ENCODE results near the gene CPT2.

CPT2 gene

GRCh38 chr1:53198241-53198651 is 1.6 kb downstream of the CPT2 start:
- Histone ChIP-seq H3K4me1 (ENCODE audit: control insufficient read depth, insufficient read depth, low read length) (peaks cover 4% of the 10 kb centered on the region; the same call in 1 of the 2 replicates), H3K4me3 (ENCODE audit: low read depth, low read length) (no peak overlapping the region), H3K9me3 (ENCODE audit: control insufficient read depth, insufficient read depth, low read depth, low read length) (no peaks in the 10 kb centered on the region), H3K27ac (ENCODE audit: extremely low read depth, low read depth, low read length) (no peak overlapping the region), H3K36me3 (ENCODE audit: control insufficient read depth in 2 of 2, insufficient read depth in 1 of 2, low read length in 2 of 2) (peaks cover 0 to 35% of the 10 kb centered on the region in 2 experiments; a peak in 1 of 3 replicates)
- ChIA-PET CTCF (interaction anchor here (1.7 kb wide), 1 partner anchor 13 kb away, joined by 4 read pairs; no protein-coding TSS in a partner anchor), POLR2A (no interaction called here)
- TF ChIP-seq HOXD13 (CRISPR knock-in tag; IDR thresholded peaks at IDR 0.05; ENCODE audit: borderline replicate concordance) (no peak), AEBP2 (tag by site-specific recombination; IDR thresholded peaks at IDR 0.05; ENCODE audit: borderline replicate concordance) (no peak), CTCF (tag by site-specific recombination; IDR thresholded peaks at IDR 0.05) (no peak), ZNF510 (tag by site-specific recombination; IDR thresholded peaks at IDR 0.05; ENCODE audit: insufficient replicate concordance) (no peak), ZNF600 (tag by site-specific recombination; IDR thresholded peaks at IDR 0.05) (no peak), ZNF658 (tag by site-specific recombination; IDR thresholded peaks at IDR 0.05) (no peak), PRDM6 (tag by site-specific recombination; IDR thresholded peaks at IDR 0.05) (no peak), ZNF362 (tag by site-specific recombination; IDR thresholded peaks at IDR 0.05) (no peak), GLIS2 (tag by site-specific recombination; IDR thresholded peaks at IDR 0.05) (no peak)

- TF ChIP-seq ZBTB26 (tag by site-specific recombination; optimal IDR thresholded peaks at IDR 0.05): no peak
- TF ChIP-seq ZNF654 (tag by site-specific recombination; IDR thresholded peaks at IDR 0.05; ENCODE audit: low read depth): no peak
- TF ChIP-seq ZBTB49 (tag by site-specific recombination; IDR thresholded peaks at IDR 0.05; ENCODE audit: low read depth): no peak
- H3K4me3 ChIP-seq (ENCODE audit: low read depth, low read length): no peak overlapping the region
- H3K4me1 ChIP-seq (ENCODE audit: control insufficient read depth, insufficient read depth, low read length): no peaks in the 10 kb centered on the region
- H3K9me3 ChIP-seq (ENCODE audit: control insufficient read depth, insufficient read depth, low read depth, low read length): no peaks in the 10 kb centered on the region
- H3K27ac ChIP-seq (ENCODE audit: extremely low read depth, low read depth, low read length): no peak overlapping the region
- POLR2A ChIA-PET: no interaction called here
- CTCF ChIA-PET: no interaction called here
- H3K36me3 ChIP-seq (ENCODE audit: control insufficient read depth in 2 of 2, insufficient read depth in 1 of 2, low read length in 2 of 2): peaks cover 14 to 83% of the 10 kb centered on the region in 2 experiments
Observed at GRCh38 chr1:53203466-53203865, 6.8 kb downstream of the CPT2 start.
